ENCODE data around the gene AOAH. TPM values are rescaled to one million over a fixed set of nuclear protein-coding genes. Genes with fewer than 3 reads are reported as not detected.

Gene AOAH
- total RNA-seq, 4 donors from 2014 or later: 0.17 to 1.8 (median 1.6) TPM

GRCh38 chr7:36763132-36763816 lies 39.0 kb upstream of the AOAH start:
- DNase-seq (no peak), ATAC-seq (no peak)
- Histone ChIP-seq H3K4me1 (no peaks in the 10 kb centered on the region), H3K27ac (no peak overlapping the region), H3K27me3 (no peaks in the 10 kb centered on the region), H3K4me3 (no peak overlapping the region), H3K36me3 (no peaks in the 10 kb centered on the region), H3K9me3 (no peaks in the 10 kb centered on the region)
- no peak for TF ChIP-seq CTCF (IDR thresholded peaks at IDR 0.05 in 4 of 5, conservative IDR thresholded peaks at IDR 0.05 in 1 of 5)
- TF ChIP-seq POLR2A (IDR thresholded peaks at IDR 0.05): no peak
- in situ Hi-C loops (cut with MboI; ENCODE audit: low sequenced_read_pairs in 4 of 4) (no loop called here), intact Hi-C loops (cut with DNase I; ENCODE audit: low total_unique reads) (no loop called here)

- TF ChIP-seq POLR2A (IDR thresholded peaks at IDR 0.05) (no peak), CTCF (IDR thresholded peaks at IDR 0.05 in 4 of 5, conservative IDR thresholded peaks at IDR 0.05 in 1 of 5) (no peak)
- Histone ChIP-seq H3K4me3 (no peak overlapping the region), H3K36me3 (no peaks in the 10 kb centered on the region), H3K27me3 (no peaks in the 10 kb centered on the region), H3K27ac (no peak overlapping the region), H3K4me1 (no peaks in the 10 kb centered on the region), H3K9me3 (no peaks in the 10 kb centered on the region)
- intact Hi-C loops (cut with DNase I; ENCODE audit: low total_unique reads): no loop called here
- DNase-seq: no peak
- ATAC-seq: no peak
- in situ Hi-C loops (cut with MboI; ENCODE audit: low sequenced_read_pairs in 4 of 4): no loop called here
These were observed 38.1 kb upstream of the AOAH start for GRCh38 chr7:36762394-36762793.

- DNase-seq: no peak
- Histone ChIP-seq H3K9me3 (no peaks in the 10 kb centered on the region), H3K4me1 (no peaks in the 10 kb centered on the region), H3K27ac (no peak overlapping the region), H3K4me3 (no peak overlapping the region), H3K27me3 (no peaks in the 10 kb centered on the region), H3K36me3 (no peaks in the 10 kb centered on the region)
- no peak for ATAC-seq
- intact Hi-C loops (cut with DNase I; ENCODE audit: low total_unique reads) (no loop called here), in situ Hi-C loops (cut with MboI; ENCODE audit: low sequenced_read_pairs in 4 of 4) (no loop called here)
- TF ChIP-seq CTCF (IDR thresholded peaks at IDR 0.05 in 4 of 5, conservative IDR thresholded peaks at IDR 0.05 in 1 of 5): no peak
- TF ChIP-seq POLR2A (IDR thresholded peaks at IDR 0.05): no peak
These were observed 37.5 kb upstream of the AOAH start for GRCh38 chr7:36761835-36762234.

- in situ Hi-C loops (cut with MboI; ENCODE audit: low sequenced_read_pairs in 4 of 4): no loop called here
- ATAC-seq: no peak
These were observed 36.8 kb upstream of the AOAH start for GRCh38 chr7:36760856-36761762.

More at GRCh38 chr7:36760856-36761762, 36.8 kb upstream of the AOAH start:
- no peaks in the 10 kb centered on the region for H3K36me3 ChIP-seq
- intact Hi-C loops (cut with DNase I; ENCODE audit: low total_unique reads): no loop called here
- H3K27ac ChIP-seq: no peak overlapping the region
- H3K27me3 ChIP-seq: no peaks in the 10 kb centered on the region
- DNase-seq: no peak
- no peak for TF ChIP-seq CTCF (IDR thresholded peaks at IDR 0.05 in 4 of 5, conservative IDR thresholded peaks at IDR 0.05 in 1 of 5)
- TF ChIP-seq POLR2A (IDR thresholded peaks at IDR 0.05): no peak
- no peaks in the 10 kb centered on the region for H3K9me3 ChIP-seq
- no peaks in the 10 kb centered on the region for H3K4me1 ChIP-seq
- no peak overlapping the region for H3K4me3 ChIP-seq
